HG03108 (cell line): Measurements from ENCODE around the gene MAPK7.
A peak's percentile ranks its signal among the peaks of the same experiment; 100 is the strongest.

Experiments
- ATAC-seq: cut with Tn5 transposase; IDR thresholded peaks from one replicate; pipeline ENCODE4 v1.9.1; 2021; ENCODE audit warnings: moderate library complexity; ENCODE audit not compliant: unreplicated experiment

Gene MAPK7

GRCh38 chr17:19378416-19379360 lies at the start of gene MAPK7:
Gene MAPK7, plus strand, starts transcription at chr17:19378498. Its CDS starts 403 bp downstream, at chr17:19378901.
- no peak for ATAC-seq

DNA sequence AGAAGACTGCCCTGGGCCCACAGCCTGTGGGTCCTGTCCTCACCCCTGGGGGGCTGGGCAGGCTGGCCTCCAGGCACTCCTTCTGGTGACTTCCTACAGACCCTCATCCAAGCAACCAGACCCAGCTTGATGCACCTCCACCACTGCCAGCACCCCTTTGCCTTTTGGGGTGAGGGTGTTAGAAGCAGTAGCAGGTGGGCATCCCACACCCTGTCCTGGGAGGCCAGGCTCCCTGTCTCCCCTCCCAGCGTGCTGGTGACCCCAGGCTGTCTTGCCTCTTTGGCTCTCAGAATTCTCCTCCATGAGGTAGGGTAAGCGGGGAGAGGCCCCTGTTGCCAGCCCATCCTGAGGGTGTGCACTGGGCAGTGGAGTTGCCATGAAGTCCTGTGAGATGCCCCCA lies 49.2 kb upstream of the MAPK7 start:
- ATAC-seq: no peak

DNA sequence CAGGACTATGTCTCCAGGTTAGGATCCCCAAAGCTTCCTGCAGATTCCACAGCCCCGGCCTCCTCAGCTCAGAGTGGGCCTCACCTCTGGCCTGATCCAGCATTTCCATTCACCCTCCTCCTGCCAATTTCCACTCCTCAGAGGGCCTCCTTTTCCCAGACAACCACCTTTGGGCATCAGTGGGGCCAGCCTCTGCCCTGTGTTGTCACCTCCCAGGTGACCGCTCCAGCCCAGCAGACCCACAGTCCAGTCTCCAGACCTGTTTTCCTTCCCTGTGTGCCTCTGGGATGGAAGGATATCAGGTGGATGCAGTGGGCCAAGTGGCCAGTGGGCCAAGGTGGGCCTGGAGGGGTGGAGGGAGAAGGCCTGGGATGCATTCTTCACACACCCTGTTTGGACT lies 48.5 kb upstream of the MAPK7 start:
- no peak for ATAC-seq

DNA sequence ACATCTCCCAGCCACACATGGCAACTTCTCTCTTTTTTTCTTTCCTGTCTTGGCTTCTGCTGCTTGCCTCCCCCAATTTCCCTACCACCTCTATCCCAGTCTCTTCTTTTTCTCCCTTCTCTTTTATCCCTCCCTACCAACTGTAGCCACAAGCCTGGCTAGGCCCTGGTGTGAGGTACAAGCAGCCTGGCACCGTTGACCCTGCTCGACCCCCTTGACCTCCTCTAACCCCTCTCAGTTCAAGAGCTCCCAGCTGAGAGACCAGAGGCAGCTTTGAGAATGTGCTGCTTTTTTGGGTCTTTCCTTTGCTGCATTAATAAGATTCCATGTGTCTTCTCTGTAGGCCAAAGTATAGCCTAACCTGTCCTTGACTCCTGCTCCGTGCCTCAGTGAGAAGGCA lies 48.0 kb upstream of the MAPK7 start:
- no peak for ATAC-seq

DNA sequence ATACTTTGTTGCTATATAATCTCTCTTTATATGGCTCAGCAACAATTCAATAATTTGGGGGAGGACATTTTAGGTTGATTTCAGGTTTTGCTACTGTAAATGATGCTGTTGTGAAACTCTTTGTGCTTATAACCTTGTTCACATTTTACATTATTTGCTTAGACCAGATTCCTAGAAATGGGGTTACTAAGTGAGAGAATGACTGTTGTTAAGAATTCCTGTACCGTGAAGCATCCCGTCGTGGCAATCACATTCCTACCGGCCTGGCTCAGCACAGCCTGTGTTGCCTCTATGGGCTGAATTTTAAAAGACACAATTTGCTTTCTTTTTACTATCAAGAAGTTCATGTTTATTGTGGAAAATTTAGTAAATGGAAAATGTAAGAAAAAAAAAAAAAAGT lies 47.2 kb upstream of the MAPK7 start:
- ATAC-seq: no peak

GRCh38 chr17:19331543-19332245 lies 46.6 kb upstream of the MAPK7 start:
- no peak for ATAC-seq

DNA sequence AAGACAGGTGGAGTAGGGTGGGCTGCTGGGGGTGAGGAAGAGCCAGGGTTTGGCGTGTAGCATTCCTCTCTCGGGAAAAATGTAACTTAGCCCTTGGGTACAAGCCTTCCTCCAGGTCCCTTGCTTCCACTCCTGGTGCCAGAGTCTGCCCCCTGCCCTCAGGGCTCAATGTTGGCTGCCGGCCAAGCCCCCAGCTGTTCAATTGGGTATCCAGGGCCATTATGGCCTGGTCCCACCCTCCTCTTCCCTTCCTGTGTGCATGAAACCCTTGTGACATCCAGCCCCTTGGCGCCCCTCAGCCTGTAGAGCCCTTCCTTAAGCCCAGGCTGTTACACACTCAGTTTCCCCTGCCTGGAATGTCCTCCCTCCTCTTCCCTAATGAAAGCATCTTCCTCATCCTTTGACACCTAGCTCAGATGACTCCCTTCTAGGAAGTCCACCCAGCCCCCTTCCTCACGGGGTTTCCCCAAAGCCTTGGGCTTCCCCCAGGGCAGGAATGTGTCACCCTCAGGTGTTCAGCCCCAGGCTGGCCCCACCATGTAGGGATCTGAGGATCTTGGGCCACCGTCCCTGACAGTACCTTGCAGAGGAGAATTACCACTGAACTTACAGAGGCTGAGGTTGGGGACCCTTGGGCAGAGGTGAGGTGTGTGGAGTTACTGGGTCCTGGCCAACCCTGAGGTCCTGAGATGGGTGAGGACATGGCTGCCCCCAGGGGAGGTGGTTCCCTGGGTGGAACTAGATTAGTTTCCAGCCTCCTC lies 45.7 kb upstream of the MAPK7 start:
- ATAC-seq: no peak

DNA sequence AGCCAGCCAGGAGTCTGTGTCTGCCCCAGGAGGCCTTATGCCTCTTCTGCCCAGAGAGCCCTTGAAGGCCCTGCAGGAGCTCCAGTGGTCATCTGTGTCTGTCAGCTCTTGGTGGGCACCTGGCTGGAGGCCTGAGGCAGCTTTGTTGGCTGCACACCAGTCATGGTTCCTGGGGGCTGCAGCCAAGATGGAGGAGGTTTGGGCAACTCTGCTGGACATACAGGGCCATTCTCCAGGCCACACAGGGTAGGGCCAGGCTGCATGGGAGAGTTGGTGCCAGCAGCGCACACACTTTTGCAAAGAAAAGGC lies 45.2 kb upstream of the MAPK7 start:
- no peak for ATAC-seq

GRCh38 chr17:19333736-19334290 lies 44.5 kb upstream of the MAPK7 start:
- ATAC-seq: no peak

DNA sequence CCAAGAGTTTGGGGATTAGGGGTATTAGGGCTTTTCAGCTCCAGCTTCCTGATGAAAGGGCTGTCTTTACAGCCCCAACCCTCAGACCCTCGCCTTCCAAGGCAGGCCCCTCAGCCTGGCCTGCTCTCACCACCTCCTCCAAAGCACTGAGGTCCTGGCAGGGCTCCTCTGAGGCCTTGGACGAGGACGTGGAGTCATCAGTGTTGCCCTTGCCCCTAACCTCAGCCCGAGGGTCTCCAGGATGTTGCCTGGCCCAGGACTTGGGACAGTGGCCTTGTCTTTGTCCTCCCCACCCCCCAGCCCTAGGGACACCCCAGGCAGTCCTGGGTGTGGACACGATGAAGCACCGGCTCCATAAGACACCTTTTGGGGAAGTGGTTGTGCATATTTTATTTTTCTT lies 44.0 kb upstream of the MAPK7 start:
- ATAC-seq: no peak

DNA sequence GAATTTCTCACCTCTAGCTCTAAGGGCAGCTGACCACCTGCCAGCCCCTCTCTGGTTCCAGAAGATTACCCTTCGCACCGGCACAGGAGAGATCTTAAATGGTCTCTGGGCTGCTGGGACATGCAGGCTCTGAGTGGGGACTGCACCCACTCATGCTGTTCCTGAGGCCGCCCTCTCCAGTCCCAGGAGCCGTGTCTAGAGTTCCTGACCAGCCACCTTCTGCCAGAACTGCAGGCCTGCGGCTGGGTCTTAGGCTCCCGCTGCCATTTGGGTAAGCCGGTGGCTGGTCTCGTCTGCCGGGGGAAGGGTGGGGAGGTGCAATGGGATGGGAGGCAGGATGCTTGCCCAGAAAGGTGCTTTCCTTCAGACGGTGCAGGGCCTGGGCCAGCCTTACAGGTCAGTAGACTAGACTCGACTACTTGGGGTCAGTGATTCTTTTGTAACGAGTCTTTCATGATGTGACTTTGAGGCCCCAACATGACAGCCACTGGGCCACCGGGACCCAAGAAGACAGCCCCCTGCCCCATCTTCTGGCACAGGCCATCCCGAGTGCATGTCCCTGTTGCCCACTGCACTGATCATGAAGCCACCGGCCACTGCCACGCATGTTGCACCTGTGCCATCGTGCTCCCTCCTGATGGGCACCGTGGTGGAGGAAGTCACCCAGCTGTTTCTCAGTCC lies 42.2 kb upstream of the MAPK7 start:
- ATAC-seq: no peak

- ATAC-seq: no peak
Observed at GRCh38 chr17:19336938-19337711, 41.2 kb upstream of the MAPK7 start.

- ATAC-seq: no peak
Observed at GRCh38 chr17:19337712-19338023, 40.6 kb upstream of the MAPK7 start.

- ATAC-seq: peak; percentile 84
Observed at GRCh38 chr17:19338031-19338990, 40.0 kb upstream of the MAPK7 start.

DNA sequence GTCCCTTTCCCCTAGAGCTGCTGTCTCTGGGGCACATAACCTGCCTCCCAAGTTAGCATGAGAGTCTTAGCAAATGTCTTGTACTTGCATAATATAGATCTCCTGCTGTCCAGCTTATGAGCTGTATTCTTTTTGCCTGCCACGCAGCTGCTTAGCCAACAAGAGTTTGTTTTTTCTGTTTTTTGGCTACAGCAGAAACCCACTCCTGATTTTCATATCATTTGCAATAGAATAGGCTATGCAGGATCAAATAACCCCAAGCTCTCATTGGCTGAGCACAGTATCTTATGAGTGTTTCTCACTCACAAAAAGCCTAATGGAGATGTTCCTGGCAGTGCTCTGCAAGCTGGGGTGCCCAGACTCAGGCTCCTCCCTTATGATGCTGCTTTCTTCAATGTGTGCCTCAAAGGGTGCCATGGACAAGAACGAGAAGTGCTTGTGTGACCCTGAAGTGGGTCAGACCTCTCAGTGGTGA lies 38.9 kb upstream of the MAPK7 start:
- no peak for ATAC-seq

- no peak for ATAC-seq
Observed at GRCh38 chr17:19341211-19341631, 37.1 kb upstream of the MAPK7 start.

DNA sequence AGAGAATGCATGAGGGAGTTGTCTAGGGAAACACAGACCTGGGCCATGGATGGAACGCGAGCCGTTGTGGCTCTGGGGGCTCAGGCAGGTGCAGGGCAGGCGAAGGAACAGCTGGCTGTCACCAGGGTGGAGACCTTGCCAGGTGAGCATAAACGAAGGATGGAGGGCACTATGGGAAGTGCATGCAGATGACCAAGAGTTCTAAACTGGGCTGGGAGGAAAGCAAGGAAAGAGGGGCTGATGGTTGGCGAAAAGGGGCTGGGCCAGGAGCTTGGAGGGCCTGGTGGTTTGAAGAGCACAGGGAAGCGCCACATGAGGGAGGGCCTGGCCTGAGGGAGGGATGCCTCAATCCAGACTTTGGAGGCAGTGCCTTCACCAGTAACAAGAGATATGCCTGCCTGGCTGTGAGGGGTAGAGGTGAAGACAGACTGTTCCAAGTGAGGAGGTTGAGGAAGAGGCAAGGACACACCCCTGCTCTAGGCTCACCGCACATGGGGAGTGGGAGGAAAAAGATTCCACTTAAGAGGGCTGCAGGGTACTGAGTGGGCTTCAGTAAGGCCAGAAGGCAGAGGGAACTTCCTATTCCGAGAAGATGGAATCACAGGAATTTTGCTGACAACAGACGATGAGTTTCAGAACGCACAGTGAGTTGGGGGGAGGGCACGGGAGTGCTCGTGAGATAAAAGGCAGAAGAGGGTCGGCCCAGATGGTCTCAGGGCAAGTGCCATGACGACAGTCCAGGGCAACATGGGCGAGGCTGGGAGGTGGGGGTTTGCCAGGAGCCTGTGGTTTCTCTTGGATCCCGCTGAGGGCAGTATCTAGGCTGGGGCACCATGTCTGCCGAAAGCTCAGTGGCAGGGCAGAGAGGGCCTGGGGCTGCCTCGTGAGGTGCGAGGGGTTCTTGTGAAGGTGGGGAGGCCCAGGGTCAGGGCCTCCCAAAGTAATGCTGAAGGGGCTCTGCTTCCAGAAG lies 36.4 kb upstream of the MAPK7 start:
- no peak for ATAC-seq
